ENCODE data around the gene ELAPOR1. TPM values are rescaled to one million over a fixed set of nuclear protein-coding genes. Genes with fewer than 3 reads are reported as not detected.

The ELAPOR1 gene
- total and polyA plus RNA-seq, 2 donors = 0.13 to 0.74 TPM

DNA sequence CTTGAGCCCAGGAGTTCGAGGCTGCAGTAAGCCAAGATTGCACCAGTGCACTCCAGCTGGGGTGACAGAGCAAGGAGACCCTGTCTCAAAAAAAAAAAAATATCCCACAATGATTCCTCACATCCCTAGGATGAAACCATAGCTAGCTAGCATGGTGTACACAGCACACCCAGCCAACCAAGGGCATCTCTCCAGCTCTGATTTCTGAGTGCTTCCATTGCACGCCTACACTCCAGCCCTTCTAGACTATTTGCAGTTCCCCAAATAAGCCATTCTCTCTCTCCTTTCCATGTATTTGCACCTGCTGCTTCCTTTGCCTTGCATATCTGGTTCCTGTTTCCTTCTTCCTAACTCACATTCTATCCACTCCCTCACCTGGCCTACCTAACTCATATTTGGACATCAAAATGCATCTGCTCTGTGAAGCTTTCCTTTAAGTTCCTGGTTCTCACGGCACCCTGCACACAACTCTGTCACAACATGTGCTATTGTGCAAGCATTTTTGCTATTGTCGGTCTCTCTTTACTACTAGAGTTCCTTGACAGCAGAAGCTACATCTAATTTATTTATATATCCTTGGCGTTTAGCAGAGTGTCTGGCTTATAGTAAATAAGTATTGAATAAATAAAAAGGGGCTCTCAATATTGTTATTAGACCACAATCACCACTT lies 2.4 kb upstream of the ELAPOR1 start:
- H3K4me1 ChIP-seq (ENCODE audit: insufficient read depth) = peaks cover 2% of the 10 kb centered on the region
- H3K36me3 ChIP-seq (ENCODE audit: insufficient read depth) = no peaks in the 10 kb centered on the region
- DNase-seq (ENCODE audit: extremely low spot score) = no peak
- no peak overlapping the region for H3K4me3 ChIP-seq (ENCODE audit: low read depth, low read length)
- H3K27ac ChIP-seq (ENCODE audit: low read depth) = no peak overlapping the region
- 66% methylated on average over 5 of the region's 5 CpGs for WGBS

DNA sequence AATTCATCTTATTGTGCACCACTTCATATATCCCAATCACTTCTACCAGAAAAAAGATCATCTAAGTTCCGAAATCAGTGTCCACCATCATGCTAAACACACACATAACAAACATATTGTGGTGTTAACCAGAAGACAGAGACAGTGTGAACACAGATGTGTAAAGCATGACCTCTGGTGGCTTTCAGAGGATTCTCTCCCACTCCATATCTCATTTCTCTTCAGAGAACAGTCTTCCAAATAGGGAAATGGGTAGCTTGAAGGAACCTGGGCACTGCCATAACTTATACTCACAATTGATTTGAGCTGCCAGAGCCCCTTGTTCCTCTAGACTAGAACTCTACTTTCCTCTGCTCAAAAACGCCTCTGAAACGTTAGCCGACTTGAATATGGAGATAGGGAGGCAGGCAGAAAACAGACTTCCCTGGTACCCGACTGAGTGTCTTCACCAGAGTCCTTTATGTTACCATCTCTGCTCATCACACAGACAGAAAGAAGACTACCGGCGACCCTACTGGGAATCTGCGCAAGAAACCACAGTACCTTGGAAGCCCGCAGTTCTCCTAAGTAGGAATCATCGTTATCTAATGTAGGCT lies 1.8 kb upstream of the ELAPOR1 start:
- peaks cover 2% of the 10 kb centered on the region for H3K4me1 ChIP-seq (ENCODE audit: insufficient read depth)
- no peak overlapping the region for H3K4me3 ChIP-seq (ENCODE audit: low read depth, low read length)
- 18% methylated on average over 10 of the region's 10 CpGs for WGBS
- H3K27ac ChIP-seq (ENCODE audit: low read depth) = no peak overlapping the region
- H3K36me3 ChIP-seq (ENCODE audit: insufficient read depth) = no peaks in the 10 kb centered on the region
- DNase-seq (ENCODE audit: extremely low spot score) = no peak

GRCh38 chr1:109112652-109113285 lies 1.1 kb upstream of the ELAPOR1 start:
- H3K4me1 ChIP-seq (ENCODE audit: insufficient read depth) = peaks cover 2% of the 10 kb centered on the region
- no peak for DNase-seq (ENCODE audit: extremely low spot score)
- H3K27ac ChIP-seq (ENCODE audit: low read depth) = no peak overlapping the region
- peak overlapping the region; percentile 8 for H3K4me3 ChIP-seq (ENCODE audit: low read depth, low read length)
- WGBS = 7% methylated on average over 31 of the region's 31 CpGs
- no peaks in the 10 kb centered on the region for H3K36me3 ChIP-seq (ENCODE audit: insufficient read depth)

DNA sequence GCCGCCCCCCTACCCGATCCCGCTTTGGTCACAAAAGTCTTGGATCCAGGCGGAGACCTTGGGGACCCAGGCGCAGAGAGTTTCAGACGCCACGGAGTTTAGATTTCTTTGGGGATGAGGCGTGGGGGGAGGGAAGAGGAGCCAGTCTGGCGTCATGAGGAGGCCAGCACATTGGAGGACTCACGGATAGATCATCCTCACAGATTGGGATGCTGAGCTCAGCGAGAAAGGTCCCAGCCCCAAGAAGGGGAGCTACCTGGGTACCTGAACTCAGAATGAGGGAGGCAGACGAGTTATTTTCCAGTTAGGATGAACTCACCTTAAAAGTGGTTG lies 393 bp downstream of the ELAPOR1 start:
- Histone ChIP-seq H3K4me1 (ENCODE audit: insufficient read depth) (peaks cover 2% of the 10 kb centered on the region), H3K27ac (ENCODE audit: low read depth) (no peak overlapping the region), H3K36me3 (ENCODE audit: insufficient read depth) (no peaks in the 10 kb centered on the region), H3K4me3 (ENCODE audit: low read depth, low read length) (peak overlapping the region; percentile 39)
- WGBS = 8% methylated on average over 12 of the region's 12 CpGs
- no peak for DNase-seq (ENCODE audit: extremely low spot score)

DNA sequence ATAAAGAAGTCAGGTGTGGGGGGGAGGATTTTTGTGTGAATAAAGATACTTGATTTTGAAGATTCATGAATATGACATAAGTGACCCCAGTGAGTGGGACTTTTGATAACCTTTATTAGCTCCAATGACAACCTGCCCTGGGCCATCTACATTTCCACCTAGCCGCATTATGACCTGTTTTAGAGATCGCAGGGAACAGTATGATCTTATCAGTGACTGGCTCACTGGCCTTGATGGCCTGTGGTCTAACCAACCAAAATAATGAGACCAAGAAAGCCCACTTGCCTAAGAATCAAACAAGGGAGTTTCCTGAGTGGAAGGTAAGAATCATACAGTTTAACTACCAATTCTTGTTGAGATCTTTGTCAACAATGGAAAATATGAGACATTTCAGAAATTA lies 1.8 kb downstream of the ELAPOR1 start:
- no peaks in the 10 kb centered on the region for H3K36me3 ChIP-seq (ENCODE audit: insufficient read depth)
- peaks cover 2% of the 10 kb centered on the region for H3K4me1 ChIP-seq (ENCODE audit: insufficient read depth)
- 93% methylated on average over 2 of the region's 2 CpGs for WGBS
- H3K4me3 ChIP-seq (ENCODE audit: low read depth, low read length) = no peak overlapping the region
- no peak for DNase-seq (ENCODE audit: extremely low spot score)
- H3K27ac ChIP-seq (ENCODE audit: low read depth) = no peak overlapping the region

DNA sequence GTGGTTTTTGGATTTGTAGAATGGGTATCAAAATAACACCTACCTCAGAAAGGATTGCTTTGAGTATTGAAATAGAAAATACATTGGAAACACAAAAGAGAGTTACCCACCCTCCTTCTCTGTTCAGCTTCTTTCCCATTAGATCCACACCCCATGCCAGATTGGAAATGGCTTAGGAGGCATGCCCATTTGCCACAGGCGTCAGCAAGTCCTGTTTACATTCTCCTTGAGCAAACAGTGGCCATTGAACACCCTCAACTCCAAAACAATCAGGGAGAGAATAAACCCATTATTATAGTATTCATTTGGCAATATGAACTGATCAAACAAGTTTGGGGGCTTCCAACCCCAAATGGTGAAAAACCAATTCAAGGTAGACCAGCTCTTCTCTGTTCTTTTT lies 2.4 kb downstream of the ELAPOR1 start:
- Histone ChIP-seq H3K36me3 (ENCODE audit: insufficient read depth) (no peaks in the 10 kb centered on the region), H3K27ac (ENCODE audit: low read depth) (no peak overlapping the region), H3K4me1 (ENCODE audit: insufficient read depth) (peaks cover 2% of the 10 kb centered on the region), H3K4me3 (ENCODE audit: low read depth, low read length) (no peak overlapping the region)
- DNase-seq (ENCODE audit: extremely low spot score) = no peak
- 77% methylated on average over 1 of the region's 1 CpG for WGBS

- Histone ChIP-seq H3K4me1 (ENCODE audit: insufficient read depth) (no peaks in the 10 kb centered on the region), H3K36me3 (ENCODE audit: insufficient read depth) (no peaks in the 10 kb centered on the region), H3K4me3 (ENCODE audit: low read depth, low read length) (no peak overlapping the region), H3K27ac (ENCODE audit: low read depth) (no peak overlapping the region)
- no peak for DNase-seq (ENCODE audit: extremely low spot score)
- 74% methylated on average over 3 of the region's 3 CpGs for WGBS
Measured at GRCh38 chr1:109118089-109118488, 4.2 kb downstream of the ELAPOR1 start.

DNA sequence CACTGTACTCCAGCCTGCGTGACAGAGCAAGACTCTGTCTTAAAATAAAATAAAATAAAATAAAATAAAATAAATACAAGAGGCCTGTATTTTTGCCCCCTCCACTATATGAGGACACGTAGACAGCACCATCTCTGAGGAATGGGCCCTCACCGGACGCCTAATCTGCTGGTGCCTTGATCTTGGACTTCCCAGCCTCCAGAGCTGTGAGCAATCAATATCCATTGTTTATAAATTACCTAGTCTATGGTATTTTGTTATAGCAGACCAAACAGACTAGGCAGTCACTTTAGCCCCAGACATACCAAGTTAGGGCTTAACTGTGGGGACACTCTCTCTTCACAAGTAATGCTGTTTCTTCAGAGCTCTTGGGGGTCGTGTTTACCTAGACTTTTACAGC lies 6.4 kb downstream of the ELAPOR1 start:
- 90% methylated on average over 5 of the region's 5 CpGs for WGBS
- Histone ChIP-seq H3K36me3 (ENCODE audit: insufficient read depth) (no peaks in the 10 kb centered on the region), H3K27ac (ENCODE audit: low read depth) (no peak overlapping the region), H3K4me1 (ENCODE audit: insufficient read depth) (no peaks in the 10 kb centered on the region), H3K4me3 (ENCODE audit: low read depth, low read length) (no peak overlapping the region)
- DNase-seq (ENCODE audit: extremely low spot score) = no peak

DNA sequence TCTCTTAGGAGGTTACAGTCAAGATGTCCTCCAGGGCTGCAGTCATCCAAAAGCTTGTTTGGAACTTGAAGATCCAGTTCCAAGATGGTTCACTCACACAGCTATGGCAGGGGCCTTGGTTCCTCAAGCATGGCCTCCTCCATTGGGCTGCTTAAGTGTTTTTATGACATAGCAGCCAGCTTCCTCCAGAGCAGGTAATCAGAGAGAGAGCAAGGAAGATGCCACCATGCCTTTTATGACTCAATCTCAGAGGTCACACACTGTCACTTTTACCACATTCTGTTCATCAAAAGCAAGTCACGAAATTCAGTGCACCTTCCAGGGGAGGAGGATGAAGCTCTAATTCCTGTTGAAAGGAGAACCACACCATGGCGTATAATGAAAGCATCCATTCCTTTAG lies 17.1 kb downstream of the ELAPOR1 start:
- Histone ChIP-seq H3K27ac (ENCODE audit: low read depth) (no peak overlapping the region), H3K4me3 (ENCODE audit: low read depth, low read length) (no peak overlapping the region), H3K4me1 (ENCODE audit: insufficient read depth) (no peaks in the 10 kb centered on the region), H3K36me3 (ENCODE audit: insufficient read depth) (no peaks in the 10 kb centered on the region)
- WGBS = 72% methylated on average over 2 of the region's 2 CpGs
- DNase-seq (ENCODE audit: extremely low spot score) = no peak

DNA sequence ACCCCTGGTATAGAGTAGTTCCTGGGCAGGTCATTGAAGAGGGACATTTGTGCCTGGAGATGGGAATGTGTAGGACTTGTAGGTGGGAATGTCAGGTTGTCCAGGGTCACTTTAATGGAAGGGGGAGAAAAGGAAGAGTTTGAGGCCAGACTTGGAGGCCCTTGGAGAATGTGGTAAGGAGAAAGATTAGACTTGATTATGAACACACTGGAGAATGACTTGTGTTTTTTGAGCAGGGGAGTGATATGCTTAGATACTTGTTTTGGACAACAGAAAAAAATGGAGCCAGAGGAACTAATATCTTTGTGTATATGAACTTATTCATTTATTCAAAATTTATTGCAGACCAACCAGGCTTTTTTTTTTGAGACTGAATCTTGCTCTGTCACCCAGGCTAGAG lies 17.9 kb downstream of the ELAPOR1 start:
- H3K27ac ChIP-seq (ENCODE audit: low read depth) = no peak overlapping the region
- H3K4me3 ChIP-seq (ENCODE audit: low read depth, low read length) = no peak overlapping the region
- H3K4me1 ChIP-seq (ENCODE audit: insufficient read depth) = no peaks in the 10 kb centered on the region
- DNase-seq (ENCODE audit: extremely low spot score) = no peak
- no peaks in the 10 kb centered on the region for H3K36me3 ChIP-seq (ENCODE audit: insufficient read depth)

- no peak for DNase-seq (ENCODE audit: extremely low spot score)
- Histone ChIP-seq H3K4me1 (ENCODE audit: insufficient read depth) (no peaks in the 10 kb centered on the region), H3K4me3 (ENCODE audit: low read depth, low read length) (no peak overlapping the region), H3K36me3 (ENCODE audit: insufficient read depth) (no peaks in the 10 kb centered on the region), H3K27ac (ENCODE audit: low read depth) (no peak overlapping the region)
- 76% methylated on average over 4 of the region's 4 CpGs for WGBS
Measured at GRCh38 chr1:109133002-109133706, 19.2 kb downstream of the ELAPOR1 start.

- WGBS = 65% methylated on average over 2 of the region's 2 CpGs
Measured at GRCh38 chr1:109133815-109134214, 19.9 kb downstream of the ELAPOR1 start.

GRCh38 chr1:109134423-109134822 lies 20.5 kb downstream of the ELAPOR1 start:
- no peak overlapping the region for H3K4me3 ChIP-seq (ENCODE audit: low read depth, low read length)

More at GRCh38 chr1:109133815-109134214, 19.9 kb downstream of the ELAPOR1 start:
- DNase-seq (ENCODE audit: extremely low spot score) = no peak
- H3K4me1 ChIP-seq (ENCODE audit: insufficient read depth) = no peaks in the 10 kb centered on the region
- no peak overlapping the region for H3K4me3 ChIP-seq (ENCODE audit: low read depth, low read length)
- no peaks in the 10 kb centered on the region for H3K36me3 ChIP-seq (ENCODE audit: insufficient read depth)
- no peak overlapping the region for H3K27ac ChIP-seq (ENCODE audit: low read depth)

GRCh38 chr1:109135940-109136339 lies 22.0 kb downstream of the ELAPOR1 start:
- WGBS = 79% methylated on average over 3 of the region's 3 CpGs
- no peak overlapping the region for H3K4me3 ChIP-seq (ENCODE audit: low read depth, low read length)
- DNase-seq (ENCODE audit: extremely low spot score) = no peak
- H3K27ac ChIP-seq (ENCODE audit: low read depth) = no peak overlapping the region
- H3K4me1 ChIP-seq (ENCODE audit: insufficient read depth) = no peaks in the 10 kb centered on the region
- H3K36me3 ChIP-seq (ENCODE audit: insufficient read depth) = no peaks in the 10 kb centered on the region

More at GRCh38 chr1:109134423-109134822, 20.5 kb downstream of the ELAPOR1 start:
- Histone ChIP-seq H3K36me3 (ENCODE audit: insufficient read depth) (no peaks in the 10 kb centered on the region), H3K4me1 (ENCODE audit: insufficient read depth) (no peaks in the 10 kb centered on the region), H3K27ac (ENCODE audit: low read depth) (no peak overlapping the region)
- WGBS = 46% methylated on average over 7 of the region's 7 CpGs
- no peak for DNase-seq (ENCODE audit: extremely low spot score)

Data from urinary bladder (tissue), 4 donors.